H1 (cell line): ENCODE measurements around the gene ARFGEF3. TPM values are rescaled to one million over a fixed set of nuclear protein-coding genes. Genes with fewer than 3 reads are reported as not detected.

Source experiments
- BACH1 ChIP-seq: IDR thresholded peaks from 2 replicates; pipeline ENCODE4 v1.6.1; 2012; ENCODE audit warnings: low read length, improper control_type of control experiment
- BRCA1 ChIP-seq: IDR thresholded peaks from 2 replicates; pipeline ENCODE4 v1.6.1; 2012; ENCODE audit warnings: low read depth, low read length, improper control_type of control experiment
- CBX5 ChIP-seq: fragments of 300-800, 300-1000 bp; sonication (generic); IDR thresholded peaks from 2 replicates; pipeline ENCODE4 v1.7.1; 2016; ENCODE audit warnings: antibody characterized with exemption, low read length, low read depth
- EP300 ChIP-seq, 2 experiments: IDR thresholded peaks; 1 replicate in 1 of 2; 2 replicates in 1 of 2; pipeline ENCODE4 v1.6.1; 2011 to 2012; ENCODE audit warnings: low read depth in 2 of 2, low read length in 2 of 2, mild to moderate bottlenecking in 2 of 2, borderline replicate concordance in 1 of 2, inconsistent platforms in 1 of 2, moderate library complexity in 1 of 2
- GTF2F1 ChIP-seq: IDR thresholded peaks from 2 replicates; pipeline ENCODE4 v1.6.1; 2012; ENCODE audit warnings: low read depth, low read length, improper control_type of control experiment, borderline replicate concordance
- KDM1A ChIP-seq: fragments of 200-600, 300-600 bp; sonication (generic); IDR thresholded peaks from 2 replicates; pipeline ENCODE4 v1.7.1; 2016; ENCODE audit warnings: mild to moderate bottlenecking, low read length, borderline replicate concordance
- KDM4A ChIP-seq: IDR thresholded peaks from one replicate; pipeline ENCODE4 v1.7.1; 2012; ENCODE audit warnings: low read depth, mild to moderate bottlenecking, moderate library complexity, low read length, inconsistent platforms; ENCODE audit not compliant: severe bottlenecking
- NANOG ChIP-seq: IDR thresholded peaks from 2 replicates; pipeline ENCODE4 v1.6.1; 2011; ENCODE audit warnings: low read length, low read depth, mild to moderate bottlenecking, inconsistent platforms; ENCODE audit not compliant: insufficient read depth, poor library complexity, severe bottlenecking
- NRF1 ChIP-seq: IDR thresholded peaks from 2 replicates; pipeline ENCODE4 v1.6.1; 2011; ENCODE audit warnings: mild to moderate bottlenecking, low read depth, low read length, improper control_type of control experiment
- POLR2AphosphoS5 ChIP-seq: IDR thresholded peaks from 2 replicates; pipeline ENCODE4 v1.6.1; 2011; ENCODE audit warnings: low read depth, low read length
- POU5F1 ChIP-seq: IDR thresholded peaks from 2 replicates; pipeline ENCODE4 v1.6.1; 2011; ENCODE audit warnings: low read depth, mild to moderate bottlenecking, low read length, moderate library complexity
- RAD21 ChIP-seq, 2 experiments: IDR thresholded peaks in 1 of 2; conservative IDR thresholded peaks in 1 of 2; 2 replicates each; pipeline ENCODE4 v1.6.1; 2011; ENCODE audit warnings: low read depth in 2 of 2, low read length in 2 of 2, improper control_type of control experiment in 1 of 2, inconsistent platforms in 1 of 2, mild to moderate bottlenecking in 1 of 2, moderate library complexity in 1 of 2
- RFX5 ChIP-seq: IDR thresholded peaks from 2 replicates; pipeline ENCODE4 v1.6.1; 2011; ENCODE audit warnings: low read depth, low read length, improper control_type of control experiment, borderline replicate concordance
- RXRA ChIP-seq: IDR thresholded peaks from 2 replicates; pipeline ENCODE4 v1.6.1; 2011; ENCODE audit warnings: low read depth, mild to moderate bottlenecking, low read length, moderate library complexity; ENCODE audit not compliant: insufficient read depth
- SIN3A ChIP-seq, 2 experiments: IDR thresholded peaks in 1 of 2; conservative IDR thresholded peaks in 1 of 2; 2 replicates each; pipeline ENCODE4 v1.6.1; 2011 to 2012; ENCODE audit warnings: low read length in 2 of 2, improper control_type of control experiment in 1 of 2, low read depth in 1 of 2, mild to moderate bottlenecking in 1 of 2
- SIRT6 ChIP-seq: IDR thresholded peaks from one replicate; pipeline ENCODE4 v1.7.1; 2012; ENCODE audit warnings: low read length, inconsistent platforms
- SIX5 ChIP-seq: IDR thresholded peaks from 2 replicates; pipeline ENCODE4 v1.6.1; 2011; ENCODE audit warnings: mild to moderate bottlenecking, low read depth, low read length
- SP2 ChIP-seq: IDR thresholded peaks from 2 replicates; pipeline ENCODE4 v1.6.1; 2012; ENCODE audit warnings: mild to moderate bottlenecking, low read length, inconsistent platforms
- SP4 ChIP-seq: IDR thresholded peaks from 2 replicates; pipeline ENCODE4 v1.6.1; 2012; ENCODE audit warnings: low read length, inconsistent platforms
- SRF ChIP-seq: IDR thresholded peaks from 2 replicates; pipeline ENCODE4 v1.6.1; 2011; ENCODE audit warnings: mild to moderate bottlenecking, low read depth, low read length, moderate library complexity
- TAF1 ChIP-seq: IDR thresholded peaks from 2 replicates; pipeline ENCODE4 v1.6.1; 2011; ENCODE audit warnings: mild to moderate bottlenecking, low read depth, low read length
- TAF7 ChIP-seq: optimal IDR thresholded peaks from 2 replicates; pipeline ENCODE3; 2011; ENCODE audit warnings: low read depth, mild to moderate bottlenecking, inconsistent platforms, low read length, moderate library complexity, borderline replicate concordance
- TBP ChIP-seq: IDR thresholded peaks from 2 replicates; pipeline ENCODE4 v1.6.1; 2011; ENCODE audit warnings: low read depth, low read length, improper control_type of control experiment
- YY1 ChIP-seq: IDR thresholded peaks from 2 replicates; pipeline ENCODE4 v1.6.1; 2011; ENCODE audit warnings: low read depth, mild to moderate bottlenecking, low read length
- polyA plus RNA-seq, 7 experiments: library from polyadenylated mRNA; depleted of rRNA in 3 of 7; stranded (reverse) in 5 of 7; unstranded in 2 of 7; fragments of >200 nt in 5 of 7; fragments of 200-250 nt in 2 of 7; gene quantifications; 1 replicate in 5 of 7; 2 replicates in 1 of 7; 4 replicates in 1 of 7; pipeline versions ENCODE4 v1.2.1 to v1.2.3, GENCODE V29; 2011 to 2013; ENCODE audit warnings: missing spikeins in 2 of 7, mixed read lengths in 2 of 7
- total RNA-seq: library from RNA; stranded (reverse); fragmentation: NEBNext Ultra II Directional; extraction: Animal tissue kit (Norgen Biotek cat#: 25700); gene quantifications from 2 replicates; pipeline ENCODE4 v1.2.1, GENCODE V29; 2021
- TF ChIP-seq, protein P1 (sequence below): IDR thresholded peaks from 2 replicates; pipeline ENCODE4 v1.6.1; 2012; ENCODE audit warnings: inconsistent platforms

ARFGEF3 gene
- total and polyA plus RNA-seq, 2 of the 8 experiments (the other 6 are each of a cell fraction or from before 2014, with no cell fraction given) = 5.8 to 23.2 TPM

DNA sequence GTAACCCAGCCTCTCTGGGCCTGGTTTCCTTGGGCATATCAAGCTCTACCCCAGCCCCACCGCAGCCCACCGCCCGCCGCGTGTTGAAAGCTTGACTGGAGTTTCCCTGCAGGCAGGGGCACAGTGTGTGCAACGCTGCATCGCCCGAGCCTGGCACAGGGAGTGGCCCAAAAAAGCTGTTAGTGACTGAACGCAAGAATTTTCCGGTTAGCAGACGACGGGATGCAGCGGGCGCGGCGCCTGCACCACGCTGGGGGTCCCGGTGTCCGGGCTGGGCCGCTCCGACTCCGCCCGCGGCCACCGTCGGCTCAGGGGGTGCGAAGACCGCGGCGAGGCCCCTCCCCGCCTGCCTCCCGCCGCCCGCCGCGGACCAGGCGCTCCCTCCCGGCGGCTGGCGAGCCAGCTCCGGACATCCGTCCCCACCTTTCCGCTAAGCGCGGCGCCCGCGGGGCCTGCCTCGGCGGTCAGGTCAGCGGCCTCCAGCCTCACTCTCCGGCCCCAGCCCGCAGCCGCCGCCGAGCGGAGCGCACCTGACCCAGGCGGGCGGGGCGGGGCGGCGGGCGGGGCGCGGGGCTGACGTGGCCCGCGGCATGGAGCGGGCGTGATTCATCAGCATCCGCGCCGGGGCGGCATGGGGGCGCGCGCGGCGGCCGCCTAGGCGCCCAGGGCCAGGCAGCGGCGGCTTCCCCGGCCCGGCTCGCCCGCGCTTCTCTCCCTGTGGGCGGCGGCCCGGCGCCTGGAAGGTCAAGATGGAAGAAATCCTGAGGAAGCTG, at the start of gene ARFGEF3 (continued):
- TF ChIP-seq RAD21 (IDR thresholded peaks at IDR 0.05 in 1 of 2, conservative IDR thresholded peaks at IDR 0.05 in 1 of 2; ENCODE audit: low read depth in 2 of 2, low read length in 2 of 2) = no peak
- TF ChIP-seq SP2 = no peak
- peak; percentile 89 for TF ChIP-seq KDM4A
- TF ChIP-seq RFX5 = no peak
- no peak for TF ChIP-seq BACH1
- TF ChIP-seq TBP = peak; percentile 32; the same call in 1 of the 2 replicates
- no peak for TF ChIP-seq GTF2F1
- no peak; a peak in 1 of 4 replicates for TF ChIP-seq SIN3A (conservative IDR thresholded peaks at IDR 0.05 in 1 of 2, IDR thresholded peaks at IDR 0.05 in 1 of 2; ENCODE audit: low read depth in 1 of 2, low read length in 2 of 2)
- TF ChIP-seq CBX5 = no peak
- no peak for TF ChIP-seq KDM1A
- no peak for TF ChIP-seq EP300 (IDR thresholded peaks at IDR 0.05; ENCODE audit: borderline replicate concordance in 1 of 2, low read depth in 2 of 2, low read length in 2 of 2)
- TF ChIP-seq YY1 = no peak
- TF ChIP-seq TAF1 = peak; percentile 63; the same call in 1 of the 2 replicates
- TF ChIP-seq NRF1 = no peak
- TF ChIP-seq TAF7 = no peak
- TF ChIP-seq, protein P1, sequence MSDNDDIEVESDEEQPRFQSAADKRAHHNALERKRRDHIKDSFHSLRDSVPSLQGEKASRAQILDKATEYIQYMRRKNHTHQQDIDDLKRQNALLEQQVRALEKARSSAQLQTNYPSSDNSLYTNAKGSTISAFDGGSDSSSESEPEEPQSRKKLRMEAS = peak; percentile 43
- no peak for TF ChIP-seq SIRT6
- no peak for TF ChIP-seq SRF
- no peak for TF ChIP-seq RXRA
- no peak for TF ChIP-seq BRCA1
- no peak for TF ChIP-seq NANOG
- no peak for TF ChIP-seq SP4
- no peak for TF ChIP-seq POU5F1
- 0 out of 2 replicates have a peak, but pooled peaks have one; percentile 46 for TF ChIP-seq POLR2AphosphoS5
- no peak for TF ChIP-seq SIX5
